Activated CD4-positive, alpha-beta T cell treated with anti-CD3 and anti-CD28 coated beads, Interleukin-2, amount 50 U/mL, for 1 hour (primary cell): ENCODE data around the gene DHH.
"Not testable (repeated sequence)": the region's sequence is repeated elsewhere in the genome, so short reads cannot be mapped to it uniquely, and the experiment has no call there.

Experiments
- DNase-seq: peaks from one replicate; pipeline ENCODE4 v3.0.0-alpha.2; 2020

The DHH gene

DNA sequence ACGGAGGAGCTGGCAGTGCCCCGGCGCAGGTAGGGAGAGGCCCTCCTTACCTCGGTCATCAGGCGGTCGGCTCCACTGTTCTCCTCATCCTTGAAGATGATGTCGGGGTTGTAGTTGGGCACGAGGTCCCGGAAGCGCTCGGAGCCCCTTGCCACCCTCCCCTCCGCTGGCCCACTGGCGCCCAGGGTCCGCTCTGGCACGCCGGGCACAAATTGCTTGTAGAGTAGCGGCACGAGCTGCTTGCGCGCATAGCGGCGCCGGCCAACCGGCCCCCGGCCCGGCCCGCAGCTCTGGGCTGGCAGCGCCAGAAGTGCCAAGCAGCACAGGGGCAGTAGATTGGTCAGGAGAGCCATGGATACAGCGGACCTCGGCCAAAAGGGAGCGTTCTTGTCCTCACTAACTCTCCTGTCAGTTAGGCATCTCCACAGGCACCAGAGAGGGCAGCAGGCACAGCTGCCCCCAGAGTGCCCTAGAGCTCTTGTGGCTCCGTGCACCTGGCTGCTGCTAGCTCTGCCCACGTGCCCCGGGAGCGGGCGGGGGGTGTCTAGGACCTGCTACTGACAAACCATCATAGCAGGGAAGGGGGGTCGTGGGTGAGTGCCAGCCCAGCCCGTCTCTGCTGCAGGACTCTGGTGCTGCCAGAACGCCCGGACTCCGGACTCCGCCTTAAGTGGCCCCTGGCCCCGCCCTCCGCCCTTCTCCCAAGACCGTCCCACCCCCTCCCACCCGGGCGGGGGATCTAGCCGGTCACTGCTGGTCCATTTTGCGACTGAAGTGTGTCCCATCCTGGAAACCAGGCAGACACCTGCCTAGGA is at the start of gene DHH:
TSS of gene DHH (minus strand) at position 642 of the 815 bp plus-strand sequence. CDS start at position 353, 289 bp downstream.
- DNase-seq, result no peak

DNA sequence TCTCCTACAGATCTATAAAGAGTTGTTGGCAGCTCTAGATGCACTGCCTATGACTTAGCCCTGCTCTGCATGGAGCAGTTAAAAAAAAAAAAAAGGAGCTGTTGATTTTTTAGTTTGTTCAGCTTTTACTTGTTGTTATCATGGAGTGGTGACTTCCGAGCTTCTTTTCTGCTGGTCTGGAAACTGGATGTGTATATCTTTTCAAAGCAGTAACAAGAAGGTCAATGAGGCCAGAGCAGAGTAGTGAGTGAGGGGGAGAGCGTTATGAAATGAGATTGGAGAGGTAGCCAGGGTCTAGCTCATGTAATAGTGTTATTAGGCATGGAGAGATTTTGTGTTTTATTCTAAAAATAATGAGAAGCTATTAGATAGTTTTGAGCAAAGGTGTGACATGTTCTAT is 49.8 kb upstream of the DHH start:
- no peak for DNase-seq

GRCh38 chr12:49138999-49139398 is 44.4 kb upstream of the DHH start:
- no peak for DNase-seq

DNA sequence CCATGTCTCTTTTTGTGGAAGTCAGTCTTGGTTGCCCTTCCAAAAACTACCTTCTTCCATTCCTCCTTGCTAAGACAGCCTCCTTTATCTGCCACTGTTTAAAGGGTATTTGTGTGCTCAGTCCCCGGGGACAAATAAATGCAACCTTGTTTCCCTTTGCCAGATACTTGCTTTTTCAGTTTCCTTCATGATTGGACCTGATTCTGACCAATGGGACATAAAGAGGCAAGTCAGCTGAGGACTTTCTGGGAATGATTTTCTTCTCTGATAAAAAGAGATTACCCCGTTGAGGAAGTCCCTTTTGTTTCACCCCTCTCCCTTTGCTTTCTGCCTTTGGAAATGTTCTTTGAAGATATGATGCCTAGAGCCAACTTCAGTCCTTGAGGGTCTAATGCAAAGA is 44.0 kb upstream of the DHH start:
- DNase-seq, result no peak

GRCh38 chr12:49137476-49137875 is 42.9 kb upstream of the DHH start:
- no peak for DNase-seq

- DNase-seq, result not testable (repeated sequence)
Observed at GRCh38 chr12:49136997-49137396, 42.4 kb upstream of the DHH start.

GRCh38 chr12:49133590-49133989 is 39.0 kb upstream of the DHH start:
- no peak for DNase-seq

- DNase-seq, result no peak
Observed at GRCh38 chr12:49133014-49133413, 38.4 kb upstream of the DHH start.

DNA sequence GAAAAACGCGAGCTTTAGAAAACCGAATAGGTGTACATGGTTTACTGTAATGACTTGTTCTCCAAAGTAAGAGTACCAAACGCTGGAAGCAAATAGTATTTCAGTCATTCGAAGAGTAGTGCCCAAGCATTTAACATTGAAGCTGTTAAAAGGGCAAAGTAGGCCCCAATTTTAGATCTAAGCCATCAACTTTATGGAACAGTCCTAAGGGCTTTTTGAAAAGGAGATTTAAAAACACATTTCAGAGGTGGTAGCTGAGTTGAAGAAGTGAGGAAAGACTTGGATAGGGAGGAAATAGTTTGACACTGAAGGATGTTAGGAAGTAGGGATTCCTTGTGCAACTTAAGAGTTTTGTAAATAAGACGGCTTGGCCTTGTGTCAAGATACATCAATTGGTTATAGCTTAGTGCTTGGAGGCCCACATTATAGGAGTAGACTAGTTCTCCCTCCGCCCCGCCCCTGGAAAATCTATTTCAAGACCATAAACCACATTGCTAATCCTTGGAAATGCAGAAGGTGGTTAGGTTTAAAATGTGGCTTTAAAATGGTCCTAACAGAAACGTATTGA is 37.4 kb upstream of the DHH start:
- no peak for DNase-seq

DNA sequence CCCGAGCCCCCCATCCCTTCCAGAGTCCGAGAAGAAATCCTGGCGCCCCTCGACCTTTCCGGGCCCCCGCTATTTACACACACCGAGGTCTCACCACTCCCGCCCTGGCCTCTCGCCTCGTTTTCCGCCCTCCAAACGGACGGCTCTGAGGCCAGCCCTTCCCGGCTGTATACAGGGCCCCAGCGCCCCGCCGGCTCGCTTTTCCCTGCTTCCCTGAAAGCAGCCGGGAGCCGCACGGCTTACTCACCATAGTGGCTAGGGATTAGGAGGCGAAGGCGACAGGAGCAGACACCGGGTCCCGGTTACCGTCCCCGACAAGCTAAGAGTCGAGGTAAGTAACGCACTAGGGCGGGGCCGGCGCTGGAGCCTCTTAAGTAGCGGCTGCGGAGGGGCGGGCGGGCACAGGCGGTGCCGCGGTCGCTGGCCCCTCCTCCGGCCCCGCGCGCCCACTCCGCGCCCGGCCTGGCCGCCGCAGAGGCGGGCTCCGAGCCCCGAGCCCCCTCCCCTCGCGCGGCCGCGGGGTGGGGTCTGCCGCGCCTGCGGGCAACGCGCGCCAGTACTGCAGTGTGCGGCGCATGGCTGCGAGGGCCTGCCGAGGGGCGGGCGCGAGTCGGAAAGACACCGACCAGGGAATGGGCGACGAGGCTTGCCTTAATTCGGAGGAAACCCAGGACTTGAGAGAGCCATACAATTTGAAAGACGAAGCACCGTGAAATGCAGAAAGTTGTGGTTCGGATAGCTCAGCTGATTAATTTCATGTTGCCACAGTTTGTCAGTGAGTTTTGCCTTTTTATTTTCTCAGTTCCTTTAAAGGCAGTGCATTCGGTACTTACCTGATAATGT is 36.7 kb upstream of the DHH start, which contains the start of gene TUBA1B:
TSS of gene TUBA1B (minus strand) at position 345 of the 843 bp plus-strand sequence. CDS start at position 250, 95 bp downstream.
- DNase-seq, result peak; percentile 89

DNA sequence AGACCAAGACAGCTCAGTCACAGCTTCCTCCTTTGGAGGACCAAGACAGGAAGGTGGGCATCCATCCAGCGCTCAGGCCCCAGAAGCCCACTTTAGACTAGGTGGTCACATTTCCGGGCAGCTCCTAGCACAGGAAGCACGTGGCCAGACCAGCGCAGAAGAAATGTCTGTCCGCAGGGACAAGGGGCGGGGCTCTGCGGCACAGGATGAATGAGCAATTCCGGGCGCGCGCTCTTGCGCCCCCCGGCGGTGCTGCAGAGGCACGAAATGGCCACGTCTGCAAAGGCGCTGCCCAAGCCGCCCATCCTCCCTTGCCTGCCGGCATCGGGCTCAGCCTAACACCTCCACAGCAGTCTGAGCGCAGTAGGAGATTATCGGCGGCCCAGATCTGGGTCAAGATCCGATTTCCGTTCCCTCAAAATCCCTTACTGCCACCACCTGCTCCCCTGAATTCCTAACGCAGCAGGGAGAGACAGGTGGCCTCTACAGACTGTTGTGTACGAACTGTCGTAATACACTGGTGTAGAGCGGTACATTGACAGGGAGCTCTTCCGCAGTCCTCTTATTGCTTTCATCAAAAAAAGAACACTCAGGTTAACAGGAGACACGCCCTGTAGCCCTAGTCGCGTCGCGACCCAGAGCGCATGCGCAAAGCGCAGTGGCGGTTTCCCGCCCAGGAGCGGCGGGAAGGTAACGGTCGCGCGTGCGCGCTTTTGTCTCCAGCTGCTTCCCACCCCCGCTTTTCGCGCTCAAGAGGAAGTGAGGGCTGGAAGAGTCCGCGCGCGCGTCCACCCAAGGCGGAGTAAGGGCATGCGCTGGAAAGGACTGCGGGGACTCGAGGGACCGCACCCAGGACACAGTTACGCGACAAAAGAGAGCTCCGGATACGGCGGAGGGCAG is 35.8 kb upstream of the DHH start:
- DNase-seq, result peak; percentile 92

DNA sequence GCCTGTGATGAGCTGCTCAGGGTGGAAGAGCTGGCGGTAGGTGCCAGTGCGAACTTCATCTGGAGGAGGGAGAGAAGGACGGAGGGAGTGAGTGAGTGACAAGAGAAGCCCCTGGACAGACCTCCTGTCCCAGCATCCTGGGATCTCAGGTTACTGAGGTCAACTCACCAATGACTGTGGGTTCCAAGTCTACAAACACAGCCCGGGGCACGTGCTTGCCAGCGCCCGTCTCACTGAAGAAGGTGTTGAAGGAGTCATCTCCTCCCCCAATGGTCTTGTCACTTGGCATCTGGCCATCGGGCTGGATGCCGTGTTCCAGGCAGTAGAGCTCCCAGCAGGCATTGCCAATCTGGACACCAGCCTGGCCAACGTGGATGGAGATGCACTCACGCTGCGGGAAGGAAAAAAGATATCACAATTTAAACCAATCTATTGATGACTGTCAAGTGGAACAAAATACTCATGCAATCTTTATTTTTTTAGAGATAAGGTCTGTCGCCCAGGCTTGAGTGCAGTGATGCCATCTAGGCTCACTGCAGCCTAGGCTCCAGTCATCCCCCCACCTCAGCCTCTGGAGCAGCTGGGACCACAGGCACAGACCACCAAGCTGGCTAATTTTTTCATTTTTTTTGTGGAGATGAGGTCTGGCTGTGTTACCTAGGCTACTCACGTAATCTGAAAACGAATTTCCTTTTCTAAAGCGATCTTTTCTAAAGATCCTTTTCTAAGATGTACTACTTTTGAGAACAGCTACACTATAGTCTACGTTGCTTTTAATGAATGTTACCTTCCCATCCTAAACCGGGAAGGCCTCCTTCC is 34.9 kb upstream of the DHH start:
- no peak for DNase-seq

DNA sequence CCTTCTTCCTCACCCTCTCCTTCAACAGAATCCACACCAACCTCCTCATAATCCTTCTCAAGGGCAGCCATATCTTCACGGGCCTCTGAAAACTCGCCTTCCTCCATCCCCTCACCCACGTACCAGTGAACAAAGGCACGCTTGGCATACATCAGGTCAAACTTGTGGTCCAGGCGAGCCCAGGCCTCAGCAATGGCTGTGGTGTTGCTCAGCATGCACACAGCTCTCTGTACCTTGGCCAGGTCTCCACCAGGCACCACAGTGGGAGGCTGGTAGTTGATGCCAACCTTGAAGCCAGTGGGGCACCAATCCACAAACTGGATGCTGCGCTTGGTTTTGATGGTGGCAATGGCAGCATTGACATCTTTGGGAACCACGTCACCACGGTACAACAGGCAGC is 33.4 kb upstream of the DHH start:
- not testable (repeated sequence) for DNase-seq

DNA sequence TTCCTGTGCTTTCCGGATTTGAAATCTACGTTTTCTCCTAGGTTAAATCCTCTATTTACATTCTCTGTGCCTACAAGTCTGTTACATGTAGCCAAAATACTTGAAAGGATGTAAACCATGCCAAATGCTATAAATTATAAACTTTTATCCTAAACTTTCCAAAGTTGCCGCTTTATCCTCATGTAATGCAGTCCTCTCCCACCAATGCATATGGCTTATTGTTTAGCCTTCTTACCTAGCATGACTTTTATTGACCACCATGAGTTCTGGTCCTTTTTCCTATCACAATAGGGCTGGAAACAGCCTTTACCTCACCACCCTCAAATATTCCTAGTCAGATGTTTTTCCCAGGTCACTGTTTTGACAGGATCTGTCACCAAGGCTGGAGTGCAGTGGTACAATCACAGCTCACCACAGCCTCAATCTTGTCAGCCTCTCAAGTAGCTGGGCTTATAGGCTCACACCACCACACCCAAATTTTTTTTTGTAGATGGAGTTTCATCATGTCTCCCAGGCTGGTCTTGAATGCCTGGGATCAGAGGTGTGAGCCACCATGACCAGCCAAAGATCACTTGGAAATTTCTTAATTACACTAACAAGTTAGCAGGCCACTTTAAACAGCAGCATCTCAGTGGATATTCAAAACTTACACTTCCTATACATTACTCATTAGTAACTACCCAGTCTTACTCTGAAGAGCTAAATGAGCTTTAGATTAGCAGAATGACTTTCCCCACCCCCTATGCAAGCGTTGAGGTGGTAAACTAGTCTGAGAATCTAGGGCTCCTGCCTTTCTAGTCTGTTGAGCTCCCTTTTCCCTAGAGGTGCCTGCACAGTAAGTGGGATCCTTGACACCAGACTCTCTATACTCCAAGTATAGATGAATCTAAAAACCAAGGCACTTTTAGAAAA is 32.5 kb upstream of the DHH start:
- no peak for DNase-seq

DNA sequence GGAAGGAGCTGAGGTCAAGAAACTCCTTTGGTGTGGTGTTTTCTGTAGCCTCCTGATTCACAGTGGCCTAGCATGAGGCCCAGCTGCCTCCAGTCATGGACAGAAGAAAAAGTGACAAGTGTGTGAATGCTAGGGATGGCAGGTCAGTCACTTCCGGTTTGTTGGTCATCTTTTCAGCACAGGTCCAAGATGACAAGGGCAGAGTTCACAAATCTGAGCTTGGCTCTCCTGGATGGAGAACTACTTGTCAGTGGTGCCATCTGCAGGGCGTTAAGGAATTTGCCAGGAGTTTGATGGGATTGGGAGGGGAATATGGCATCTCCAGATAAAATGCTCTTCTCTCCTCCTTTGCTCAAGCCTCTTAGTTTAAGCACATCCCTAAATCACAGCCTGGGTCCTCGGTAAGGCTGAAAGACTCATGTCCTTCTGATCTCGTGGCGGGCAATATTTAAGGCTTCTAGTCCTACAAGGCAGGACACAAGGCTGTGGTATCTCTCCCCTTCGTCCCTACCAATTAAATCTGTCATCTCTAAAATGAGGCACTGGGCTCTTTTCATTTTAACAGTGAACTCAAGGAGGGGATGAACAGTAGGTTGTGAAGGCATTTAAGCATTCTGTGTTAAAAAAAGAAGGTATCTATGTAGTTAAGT is 26.6 kb upstream of the DHH start:
- DNase-seq, result no peak

DNA sequence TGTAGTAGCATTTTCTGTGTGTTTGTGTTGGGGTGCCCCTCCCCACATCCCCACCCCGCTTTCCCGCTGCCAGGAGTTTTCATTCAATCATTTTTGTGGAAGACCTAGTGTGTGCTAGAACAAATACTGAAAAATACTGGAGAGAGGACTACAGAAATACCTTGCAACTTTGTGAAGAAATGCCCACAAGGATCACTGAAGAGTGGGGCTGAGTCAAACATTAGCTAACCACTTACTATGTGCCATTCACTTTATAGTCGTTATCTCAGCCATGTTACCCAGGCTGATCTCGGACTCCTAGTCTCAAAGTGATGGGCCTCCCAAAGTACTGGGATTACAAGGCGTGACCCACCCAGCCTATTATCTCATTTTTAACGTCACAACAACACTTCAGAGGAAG is 16.6 kb upstream of the DHH start:
- DNase-seq, result no peak

GRCh38 chr12:49110464-49111155 is 16.0 kb upstream of the DHH start, which contains the start of gene LMBR1L:
Gene LMBR1L (minus strand): TSS chr12:49110847. CDS start chr12:49110555, 292 bp downstream.
- DNase-seq, result peak; percentile 96

GRCh38 chr12:49109641-49110463 is 15.3 kb upstream of the DHH start:
- no peak for DNase-seq
